GM21529 (cell line): ENCODE data around the gene CIB1.
"Not testable (repeated sequence)": the region's sequence is repeated elsewhere in the genome, so short reads cannot be mapped to it uniquely, and the experiment has no call there.

Source experiments
- ATAC-seq: cut with Tn5 transposase; IDR thresholded peaks from one replicate; pipeline ENCODE4 v1.9.1; 2021; ENCODE audit not compliant: unreplicated experiment

The CIB1 gene

DNA sequence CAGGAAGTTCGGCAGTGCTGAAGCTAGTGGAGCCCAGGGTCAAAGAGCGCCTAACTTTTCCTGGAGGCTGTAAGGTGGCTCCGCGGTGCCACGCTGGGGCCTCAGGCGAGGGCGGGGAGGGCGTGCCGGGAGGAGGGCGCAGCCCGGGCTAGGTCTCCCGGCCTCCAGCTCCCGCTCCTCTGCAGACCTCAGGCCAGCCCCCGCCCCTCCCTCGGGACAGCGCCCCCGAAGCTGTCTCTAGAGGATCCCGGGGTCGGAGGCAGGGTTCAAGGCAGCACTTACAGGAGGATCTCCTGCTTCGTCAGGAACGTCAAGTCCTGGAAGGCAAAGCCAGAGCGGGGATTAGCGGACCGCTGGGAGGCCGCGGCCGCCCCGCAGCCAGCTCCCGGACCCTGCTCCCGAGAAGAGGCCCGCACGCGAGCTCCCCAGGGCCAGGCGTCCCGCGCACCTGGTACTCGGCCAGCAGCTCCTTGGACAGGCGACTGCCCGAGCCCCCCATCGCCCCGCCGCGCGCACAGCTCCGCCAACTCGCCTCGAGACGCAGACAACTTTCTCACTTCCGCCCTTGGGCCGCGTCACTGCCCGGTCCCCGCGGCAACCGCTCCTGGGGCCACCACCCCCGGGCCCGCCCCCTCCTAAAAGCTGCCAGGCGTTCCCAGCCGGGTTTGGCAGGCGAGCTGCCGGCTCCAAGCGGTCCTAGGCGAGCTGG is at the start of gene CIB1:
Gene CIB1, minus strand, starts transcription at position 555 of the 709 bp plus-strand sequence. Its CDS starts 56 bp downstream, at position 499.
- ATAC-seq, result peak; percentile 78

GRCh38 chr15:90281637-90282036 is 47.9 kb upstream of the CIB1 start:
- ATAC-seq, result not testable (repeated sequence)

- ATAC-seq, result not testable (repeated sequence)
Observed at GRCh38 chr15:90280743-90281142, 47.0 kb upstream of the CIB1 start.

DNA sequence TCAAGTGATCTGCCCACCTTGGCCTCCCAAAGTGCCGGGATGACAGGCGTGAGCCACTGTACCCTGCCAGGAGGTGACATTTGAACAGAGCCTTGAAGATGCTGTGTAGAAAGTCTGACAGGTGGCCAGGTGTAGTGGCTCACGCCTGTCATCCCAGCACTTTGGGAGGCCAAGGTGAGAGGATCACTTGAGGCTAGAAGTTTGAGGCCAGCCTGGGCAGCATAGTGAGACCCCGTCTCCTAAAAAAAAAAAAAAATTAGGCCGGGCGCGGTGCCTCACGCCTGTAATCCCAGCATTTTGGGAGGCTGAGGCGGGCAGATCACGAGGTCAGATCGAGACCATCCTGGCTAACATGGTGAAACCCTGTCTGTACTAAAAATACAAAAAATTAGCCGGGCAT is 44.7 kb upstream of the CIB1 start:
- not testable (repeated sequence) for ATAC-seq

- no peak for ATAC-seq
Observed at GRCh38 chr15:90271459-90272166, 37.9 kb upstream of the CIB1 start.

- ATAC-seq, result no peak
Observed at GRCh38 chr15:90270502-90271150, 36.9 kb upstream of the CIB1 start.

GRCh38 chr15:90268415-90268814 is 34.7 kb upstream of the CIB1 start:
- ATAC-seq, result no peak

GRCh38 chr15:90266485-90266884 is 32.7 kb upstream of the CIB1 start:
- ATAC-seq, result no peak

DNA sequence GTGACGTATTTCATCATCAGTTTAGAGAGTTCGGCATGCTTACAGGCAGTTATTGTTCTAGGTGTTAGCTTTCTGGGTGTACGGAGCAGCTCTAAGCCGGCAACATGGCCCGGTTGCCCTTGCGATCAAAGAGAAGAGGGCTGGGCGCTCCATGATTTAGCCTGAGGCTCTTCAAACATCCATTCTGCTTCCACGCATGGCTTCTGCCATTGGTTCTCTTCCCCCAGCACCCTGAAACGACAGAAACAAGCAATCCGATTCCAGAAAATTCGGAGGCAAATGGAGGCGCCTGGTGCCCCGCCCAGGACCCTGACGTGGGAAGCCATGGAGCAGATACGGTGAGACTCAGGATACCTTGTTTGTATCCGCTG is 32.3 kb upstream of the CIB1 start:
- peak; percentile 10 for ATAC-seq

DNA sequence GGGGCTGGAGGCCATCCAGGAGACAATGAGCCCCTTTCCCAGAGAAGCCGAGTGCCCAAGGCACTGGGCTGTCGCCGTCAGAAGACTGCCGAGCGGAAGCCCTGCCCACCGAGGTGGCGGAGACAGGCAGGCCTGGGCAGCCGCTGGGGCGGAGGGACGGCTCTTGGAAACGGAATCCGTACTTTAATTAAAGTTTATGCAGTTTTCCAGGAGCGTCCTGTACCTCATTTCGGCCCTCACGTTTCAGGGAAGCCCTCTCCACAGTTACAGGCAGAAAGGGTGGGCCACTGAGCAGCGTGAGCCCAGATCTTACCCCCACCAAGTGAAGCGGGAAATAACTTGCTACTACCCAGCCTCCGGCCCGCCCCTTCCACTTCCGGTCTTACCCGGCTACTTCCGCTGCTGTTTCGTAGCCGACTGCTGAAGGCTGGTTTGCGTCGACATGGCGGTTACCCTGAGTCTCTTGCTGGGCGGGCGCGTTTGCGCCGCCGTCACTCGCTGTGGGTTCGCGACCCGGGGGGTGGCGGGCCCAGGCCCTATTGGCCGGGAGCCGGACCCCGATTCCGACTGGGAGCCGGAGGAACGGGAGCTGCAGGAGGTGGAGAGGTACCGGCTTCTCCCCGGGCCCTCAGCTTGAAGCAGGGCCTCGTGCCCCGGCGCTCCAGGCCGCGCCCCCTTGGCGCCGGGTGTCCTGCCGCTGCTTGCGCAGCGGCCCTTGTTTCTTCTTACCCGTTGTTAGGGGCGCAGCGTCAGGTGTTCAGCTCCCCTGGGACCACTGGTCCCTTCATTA is 31.7 kb upstream of the CIB1 start, which contains the start of gene NGRN:
Gene NGRN, plus strand, starts transcription at position 402 of the 790 bp plus-strand sequence. Its CDS starts 41 bp downstream, at position 443.
- ATAC-seq, result peak; percentile 91

DNA sequence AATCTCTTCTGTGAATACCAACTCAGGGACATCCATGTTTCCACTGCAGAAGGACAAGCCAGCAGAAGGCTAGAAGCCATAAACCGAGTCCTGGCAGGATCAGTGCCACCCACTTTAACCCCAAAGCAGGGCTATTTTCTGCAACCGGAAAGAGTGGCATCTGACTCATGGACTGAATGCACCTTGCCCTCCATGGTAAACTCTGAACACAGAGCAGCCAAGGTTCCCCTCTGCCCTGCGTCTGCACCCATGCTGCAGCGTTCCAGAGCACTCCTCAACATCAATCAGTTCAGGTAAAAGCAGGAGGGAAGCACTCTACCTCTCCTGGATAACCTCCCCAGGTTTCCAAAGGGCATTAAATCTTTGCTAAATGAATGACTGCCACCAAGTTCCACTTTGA is 30.9 kb upstream of the CIB1 start:
- no peak for ATAC-seq

GRCh38 chr15:90262426-90262825 is 28.7 kb upstream of the CIB1 start:
- ATAC-seq, result no peak

DNA sequence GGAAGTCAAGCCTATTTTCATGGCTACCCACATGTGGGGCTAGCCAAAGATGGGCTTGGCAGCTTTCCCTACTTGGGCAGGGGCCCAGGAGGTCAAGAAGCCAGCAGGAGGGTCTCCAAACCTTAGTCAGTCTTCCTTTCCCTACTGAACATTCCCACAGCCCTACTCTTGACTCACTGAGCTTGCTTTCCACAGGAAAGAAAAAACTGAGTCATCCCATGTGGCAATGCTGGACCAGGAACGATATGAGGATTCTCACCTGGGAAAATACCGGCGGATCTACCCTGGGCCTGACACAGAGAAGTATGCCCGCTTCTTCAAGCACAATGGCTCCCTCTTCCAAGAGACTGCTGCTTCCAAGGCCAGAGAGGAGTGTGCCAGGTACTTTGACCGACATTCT is 28.1 kb upstream of the CIB1 start:
- no peak for ATAC-seq

GRCh38 chr15:90260731-90261130 is 27.0 kb upstream of the CIB1 start:
- not testable (repeated sequence) for ATAC-seq

GRCh38 chr15:90259524-90259923 is 25.8 kb upstream of the CIB1 start:
- peak; percentile 92 for ATAC-seq

DNA sequence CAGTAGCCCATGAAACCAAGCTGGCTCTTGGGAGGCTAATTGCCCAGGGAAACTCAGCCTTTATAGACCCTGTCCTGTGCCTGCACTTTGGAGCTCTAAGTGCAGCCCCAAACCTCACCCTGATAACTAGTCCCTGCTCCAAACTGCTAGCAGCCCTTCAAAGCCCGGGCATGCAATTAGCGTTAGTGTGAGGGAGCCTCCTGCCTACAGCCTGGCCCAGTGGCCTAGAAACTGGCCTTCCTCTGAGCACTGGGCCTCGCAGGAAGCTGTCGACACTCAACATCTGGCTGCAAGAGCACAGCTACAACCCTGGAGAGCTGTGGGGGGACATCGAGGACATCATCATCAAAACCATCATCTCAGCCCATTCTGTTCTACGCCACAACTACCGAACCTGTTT is 24.0 kb upstream of the CIB1 start:
- no peak for ATAC-seq

- ATAC-seq, result no peak
Observed at GRCh38 chr15:90249203-90249863, 15.6 kb upstream of the CIB1 start, which contains the start of gene TTLL13. TTLL13 (plus strand) TSS chr15:90249556; CDS start chr15:90250631, 1,075 bp downstream.

DNA sequence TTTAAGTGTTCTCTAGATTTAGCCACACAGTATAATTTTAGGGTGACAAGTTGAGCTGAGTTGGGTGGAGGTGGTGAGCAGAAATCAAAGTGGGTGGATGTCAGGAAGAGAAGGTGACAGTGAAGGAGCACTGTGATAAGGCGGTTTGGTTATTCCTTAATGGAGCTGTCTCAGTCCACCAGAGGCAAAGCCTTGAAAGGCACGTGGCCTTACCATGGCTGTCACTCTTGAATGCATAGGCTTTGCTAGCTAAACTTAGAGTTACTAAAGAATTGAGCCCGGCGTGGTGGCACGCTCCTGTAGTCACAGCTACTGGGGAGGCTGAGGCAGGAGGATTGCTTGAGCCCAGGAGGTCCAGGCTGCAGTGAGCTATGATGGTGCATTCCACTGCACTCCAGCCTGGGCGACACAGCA is 15.1 kb upstream of the CIB1 start:
- ATAC-seq, result no peak

DNA sequence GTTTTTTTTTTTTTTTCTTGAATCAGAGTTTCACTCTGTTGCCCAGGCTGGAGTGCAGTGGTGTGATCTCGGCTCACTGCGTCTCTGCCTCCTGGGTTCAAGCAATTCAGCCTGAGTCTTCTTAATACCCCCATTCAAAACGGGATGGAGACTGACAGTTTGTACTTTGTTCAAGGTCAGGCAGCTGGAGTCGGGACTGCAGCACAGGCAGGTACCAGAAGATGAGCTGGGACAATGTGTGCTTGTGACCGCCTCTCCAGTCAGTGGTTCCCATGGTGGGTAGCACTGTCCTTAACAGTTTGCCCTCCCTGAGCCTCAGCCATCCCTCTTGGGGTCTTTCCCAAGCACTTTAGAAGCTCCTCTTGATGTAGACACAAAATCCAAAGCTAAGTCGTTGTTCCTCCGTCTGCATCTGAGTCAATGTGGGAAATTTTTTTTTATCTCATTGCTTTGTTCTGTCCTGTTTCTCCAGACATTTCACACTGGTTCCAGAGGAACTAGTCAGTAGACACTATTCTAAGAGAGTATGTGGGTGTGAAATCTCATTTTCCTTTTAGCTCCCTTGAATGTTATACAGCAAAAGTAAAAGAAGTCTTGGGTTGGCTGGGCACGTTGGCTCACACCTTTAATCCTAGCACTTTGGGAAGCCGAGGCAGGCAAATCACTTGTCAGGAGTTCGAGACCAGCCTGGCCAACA is 10.3 kb upstream of the CIB1 start:
- no peak for ATAC-seq
